HEK293T (cell line): ENCODE measurements around the gene CTNNBIP1.

Experiments used
- CTCF ChIA-PET: fragments of 350-600 bp; formaldehyde crosslinking; extraction: SDS; loops from one replicate; lab custom pipeline; 2021; ENCODE audit warnings: antibody characterized with exemption, inconsistent platforms; lab: Yijun Ruan, JAX
- POLR2A ChIA-PET: fragments of 350-600 bp; formaldehyde crosslinking; extraction: SDS; loops from one replicate; lab custom pipeline; 2020; ENCODE audit warnings: antibody characterized with exemption, inconsistent platforms; lab: Yijun Ruan, JAX
- DNase-seq: peaks from one replicate; pipeline ENCODE4 v3.0.0; 2012; ENCODE audit warnings: mixed read lengths; ENCODE audit errors: extremely low spot score
- ARNT ChIP-seq: fragments of 450-650 bp; IDR thresholded peaks from 2 replicates; pipeline ENCODE4 v1.6.1; 2017; ENCODE audit warnings: mild to moderate bottlenecking
- BHLHE40 ChIP-seq: fragments of 450-650 bp; IDR thresholded peaks from 2 replicates; pipeline ENCODE4 v1.6.1; 2016; ENCODE audit warnings: mild to moderate bottlenecking, moderate library complexity, borderline replicate concordance
- CTBP1 ChIP-seq: fragments of 450-650 bp; IDR thresholded peaks from 2 replicates; pipeline ENCODE4 v1.6.1; 2016; ENCODE audit warnings: borderline replicate concordance
- ELF4 ChIP-seq: fragments of 450-650 bp; IDR thresholded peaks from 2 replicates; pipeline ENCODE4 v1.6.1; 2017; ENCODE audit warnings: antibody characterized with exemption
- FOXA1 ChIP-seq: fragments of 450-650 bp; IDR thresholded peaks from 2 replicates; pipeline ENCODE4 v1.6.1; 2016; ENCODE audit warnings: mild to moderate bottlenecking
- FOXK2 ChIP-seq: fragments of 450-650 bp; IDR thresholded peaks from 2 replicates; pipeline ENCODE4 v1.6.1; 2016; ENCODE audit warnings: mild to moderate bottlenecking
- FOXM1 ChIP-seq: fragments of 450-650 bp; IDR thresholded peaks from 2 replicates; pipeline ENCODE4 v1.6.1; 2017; ENCODE audit warnings: mild to moderate bottlenecking, borderline replicate concordance
- HDGF ChIP-seq: fragments of 450-650 bp; IDR thresholded peaks from 2 replicates; pipeline ENCODE4 v1.6.1; 2017; ENCODE audit warnings: antibody characterized with exemption, borderline replicate concordance
- L3MBTL2 ChIP-seq: fragments of 450-650 bp; conservative IDR thresholded peaks from 2 replicates; pipeline ENCODE4 v1.6.1; 2016; ENCODE audit warnings: mild to moderate bottlenecking
- LEF1 ChIP-seq: fragments of 450-650 bp; IDR thresholded peaks from 2 replicates; pipeline ENCODE4 v1.6.1; 2017; ENCODE audit warnings: mild to moderate bottlenecking, borderline replicate concordance
- NFRKB ChIP-seq: fragments of 450-650 bp; IDR thresholded peaks from 2 replicates; pipeline ENCODE4 v1.6.1; 2016; ENCODE audit warnings: mild to moderate bottlenecking, moderate library complexity
- PKNOX1 ChIP-seq: fragments of 450-650 bp; IDR thresholded peaks from 2 replicates; pipeline ENCODE4 v1.6.1; 2016
- SP1 ChIP-seq: fragments of 450-650 bp; IDR thresholded peaks from 2 replicates; pipeline ENCODE4 v1.6.1; 2017
- SUZ12 ChIP-seq: fragments of 450-650 bp; IDR thresholded peaks from 2 replicates; pipeline ENCODE4 v1.6.1; 2016; ENCODE audit warnings: mild to moderate bottlenecking
- TARDBP ChIP-seq: fragments of 450-650 bp; IDR thresholded peaks from 2 replicates; pipeline ENCODE4 v1.6.1; 2016
- ZNF384 ChIP-seq: fragments of 450-650 bp; IDR thresholded peaks from 2 replicates; pipeline ENCODE4 v1.6.1; 2016

The CTNNBIP1 gene

GRCh38 chr1:9914610-9914937 is 4.5 kb upstream of the CTNNBIP1 start:
- ChIA-PET CTCF (interaction anchor here (1.1 to 1.3 kb wide), 3 partner anchors 8 to 42 kb away, joined by 3 to 8 read pairs (median 3); no protein-coding TSS in a partner anchor), POLR2A (interaction anchor here (1.7 kb wide), 1 partner anchor 29 kb away, joined by 6 read pairs; the partner anchor contains the start of genes LZIC and NMNAT1)
- no peak for DNase-seq
- TF ChIP-seq ZNF384 (no peak), SP1 (no peak), TARDBP (no peak), FOXK2 (no peak), LEF1 (no peak), FOXM1 (no peak), L3MBTL2 (no peak), PKNOX1 (no peak), ARNT (no peak), FOXA1 (no peak), HDGF (no peak), ELF4 (no peak), CTBP1 (no peak), NFRKB (no peak), SUZ12 (no peak), BHLHE40 (no peak)

GRCh38 chr1:9912264-9912936 is 2.3 kb upstream of the CTNNBIP1 start:
- CTCF ChIA-PET: no interaction called here
- no peak for DNase-seq
- POLR2A ChIA-PET: no interaction called here

GRCh38 chr1:9910423-9911178 is 532 bp upstream of the CTNNBIP1 start:
- peak; percentile 95 for TF ChIP-seq HDGF
- TF ChIP-seq ZNF384: no peak
- POLR2A ChIA-PET: interaction anchor here (0.7 to 1.8 kb wide), 6 partner anchors 11 to 106 kb away, joined by 3 to 12 read pairs (median 4); partner anchors contain the start of genes LZIC and NMNAT1
- CTCF ChIA-PET: interaction anchor here (0.7 kb wide), 1 partner anchor 12 kb away, joined by 4 read pairs; no protein-coding TSS in a partner anchor
- DNase-seq: peak; percentile 97

More at GRCh38 chr1:9912264-9912936, 2.3 kb upstream of the CTNNBIP1 start:
- TF ChIP-seq NFRKB: no peak
- TF ChIP-seq PKNOX1: no peak
- TF ChIP-seq L3MBTL2: no peak
- TF ChIP-seq ZNF384: no peak
- TF ChIP-seq LEF1: no peak
- no peak for TF ChIP-seq FOXK2
- TF ChIP-seq SUZ12: no peak
- no peak for TF ChIP-seq TARDBP
- TF ChIP-seq CTBP1: no peak
- no peak for TF ChIP-seq FOXA1
- no peak for TF ChIP-seq ELF4

- CTCF ChIA-PET: no interaction called here
Observed at GRCh38 chr1:9909234-9910046, 629 bp downstream of the CTNNBIP1 start.

GRCh38 chr1:9908871-9909233 is 1.2 kb downstream of the CTNNBIP1 start:
- TF ChIP-seq LEF1: no peak
- no peak for TF ChIP-seq PKNOX1
- TF ChIP-seq L3MBTL2: no peak
- TF ChIP-seq FOXK2: no peak
- TF ChIP-seq BHLHE40: no peak
- no peak for TF ChIP-seq FOXM1
- TF ChIP-seq NFRKB: no peak

More at GRCh38 chr1:9909234-9910046, 629 bp downstream of the CTNNBIP1 start:
- DNase-seq: no peak
- no peak for TF ChIP-seq SUZ12
- peak; percentile 91 for TF ChIP-seq PKNOX1
- POLR2A ChIA-PET: interaction anchor here (1.0 kb wide), 1 partner anchor 34 kb away, joined by 3 read pairs; the partner anchor contains the start of genes LZIC and NMNAT1

More at GRCh38 chr1:9908871-9909233, 1.2 kb downstream of the CTNNBIP1 start:
- CTCF ChIA-PET: no interaction called here
- POLR2A ChIA-PET: interaction anchor here (1.0 kb wide), 1 partner anchor 35 kb away, joined by 3 read pairs; the partner anchor contains the start of genes LZIC and NMNAT1
- DNase-seq: no peak
